ENCODE results near the gene TBC1D5. TPM values are rescaled to one million over a fixed set of nuclear protein-coding genes. Genes with fewer than 3 reads are reported as not detected.

Gene TBC1D5
- total and polyA plus RNA-seq, 2 of the 4 experiments (the other 2 are of a cell fraction): 16.4 to 57.0 TPM

DNA sequence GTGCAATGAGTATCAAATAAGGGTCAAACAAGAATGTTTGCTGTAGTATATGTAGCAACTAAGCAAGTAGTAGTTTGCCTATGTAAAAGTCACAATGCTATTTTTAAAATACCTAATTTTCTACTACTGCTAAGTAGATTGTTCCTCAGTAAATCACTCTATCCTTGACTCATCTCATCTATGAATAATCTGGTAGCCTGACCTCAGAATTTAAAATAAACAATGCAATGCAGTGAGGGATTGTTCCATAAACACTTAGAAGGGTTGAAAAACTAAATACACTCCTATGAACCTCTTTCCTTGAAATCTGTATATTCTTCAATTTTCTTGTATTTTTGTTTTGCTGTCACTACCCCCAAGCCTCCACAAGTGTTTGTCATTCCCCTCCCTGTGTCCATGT, 253.3 kb downstream of the TBC1D5 start:
- no peak overlapping the region for H2BK20ac ChIP-seq (ENCODE audit: low read depth, low read length)
- no peak overlapping the region for H3K4me3 ChIP-seq (ENCODE audit: insufficient read depth, low read depth, low read length)
- intact Hi-C loops (cut with micrococcal nuclease): loop anchor here (5.0 kb wide), 1 partner anchor 153 kb away; no protein-coding TSS in a partner anchor
- no peak overlapping the region for H3K27ac ChIP-seq (ENCODE audit: insufficient read depth, low read length)
- H3K18ac ChIP-seq (ENCODE audit: low read depth, low read length): no peak overlapping the region
- no peak overlapping the region for H2BK120ac ChIP-seq (ENCODE audit: low read depth, low read length)
- H3K36me3 ChIP-seq (ENCODE audit: control insufficient read depth, insufficient read depth, low read length): no peaks in the 10 kb centered on the region
- H2AK9ac ChIP-seq (replicated peaks; ENCODE audit: low read depth, low read length, poor library complexity): no peak overlapping the region
- in situ Hi-C loops (cut with MboI; ENCODE audit: low sequenced_read_pairs): no loop called here
- no peak overlapping the region for H4K8ac ChIP-seq (ENCODE audit: low read depth in 2 of 2, low read length in 2 of 2)
- H2BK5ac ChIP-seq (ENCODE audit: low read depth, low read length, poor library complexity, severe bottlenecking): peak overlapping the region; percentile 20
- CTCF ChIA-PET: no interaction called here
- no peak overlapping the region for H3K14ac ChIP-seq (replicated peaks; ENCODE audit: low read depth, low read length)
- H2AFZ ChIP-seq (replicated peaks; ENCODE audit: low read length, poor library complexity): no peak overlapping the region
- TF ChIP-seq BHLHE40 (IDR thresholded peaks at IDR 0.05; ENCODE audit: low read depth, low read length) (peak; percentile 25; the same call in 1 of the 2 replicates), CEBPB (IDR thresholded peaks at IDR 0.05; ENCODE audit: low read depth, low read length) (0 out of 2 replicates have a peak, but pooled peaks have one; percentile 0), CTCF (conservative IDR thresholded peaks at IDR 0.05; ENCODE audit: low read depth, low read length) (no peak)
- DNase-seq (peak; percentile 77), ATAC-seq (ENCODE audit: low read depth) (peak; percentile 76)
- no peaks in the 10 kb centered on the region for H4K20me1 ChIP-seq (ENCODE audit: insufficient read depth, low read length)
- H3K4me2 ChIP-seq (ENCODE audit: low read depth, low read length): no peak overlapping the region
- H4K91ac ChIP-seq (ENCODE audit: insufficient read depth, low read depth, low read length): no peak overlapping the region
- no peaks in the 10 kb centered on the region for H3K79me1 ChIP-seq (ENCODE audit: low read depth in 1 of 2, low read length in 2 of 2)
- H3K27me3 ChIP-seq (ENCODE audit: control insufficient read depth, insufficient read depth, low read length): no peaks in the 10 kb centered on the region
- peaks cover 4% of the 10 kb centered on the region; the same call in 1 of the 2 replicates for H3K9me3 ChIP-seq (ENCODE audit: control insufficient read depth, insufficient read depth, low read length)
- no peaks in the 10 kb centered on the region for H3K9me1 ChIP-seq (ENCODE audit: insufficient read depth, low read length)
- no peak overlapping the region for H3K56ac ChIP-seq (ENCODE audit: extremely low read depth, insufficient read depth, low read length)
- no peak overlapping the region for H4K5ac ChIP-seq (ENCODE audit: low read depth, low read length)
- H2AK5ac ChIP-seq (ENCODE audit: low read depth, low read length): no peak overlapping the region
- POLR2A ChIA-PET (ENCODE audit: unreplicated experiment): no interaction called here
- dilution Hi-C loops (cut with HindIII; ENCODE audit: low sequenced_read_pairs, unreplicated experiment): no loop called here
- no peak overlapping the region for H3K4ac ChIP-seq (ENCODE audit: low read depth, low read length)
- BruUV-seq (replicated peaks): no TSS peak
- no peak overlapping the region for H3K9ac ChIP-seq (ENCODE audit: low read depth, low read length)
- no peak overlapping the region for H3K23ac ChIP-seq (ENCODE audit: low read depth, low read length)
- H3K4me1 ChIP-seq (ENCODE audit: control insufficient read depth, insufficient read depth, low read length): no peaks in the 10 kb centered on the region; the same call in 1 of the 2 replicates
- H2BK15ac ChIP-seq (ENCODE audit: low read depth, low read length): no peak overlapping the region

All from IMR-90 (cell line).